Nephron progenitor cell (in vitro differentiated cells): Measurements from ENCODE around the gene MEF2B.

Source experiments
- DNase-seq: peaks from one replicate; pipeline ENCODE4 v3.0.0; 2021
- H3K27ac Mint-ChIP-seq: 2 replicates; pipeline ENCODE4 v1.8.0; 2021; ENCODE audit warnings: mild to moderate bottlenecking, moderate library complexity, mixed read lengths
- H3K27me3 Mint-ChIP-seq: 2 replicates; pipeline ENCODE4 v1.8.0; 2021; ENCODE audit warnings: mild to moderate bottlenecking, low read depth, mixed read lengths; ENCODE audit not compliant: poor library complexity
- H3K36me3 Mint-ChIP-seq: 2 replicates; pipeline ENCODE4 v1.8.0; 2021; ENCODE audit warnings: low read depth, mixed read lengths
- H3K4me1 Mint-ChIP-seq: 2 replicates; pipeline ENCODE4 v1.8.0; 2021; ENCODE audit warnings: mixed read lengths
- H3K4me3 Mint-ChIP-seq: 2 replicates; pipeline ENCODE4 v1.8.0; 2021; ENCODE audit warnings: mild to moderate bottlenecking, moderate library complexity, mixed read lengths
- H3K9me3 Mint-ChIP-seq: 2 replicates; pipeline ENCODE4 v1.8.0; 2021; ENCODE audit warnings: mild to moderate bottlenecking, moderate library complexity, mixed read lengths
- TF ChIP-seq, protein P1 (sequence below): fragments of 200-600 bp; sonication (generic); IDR thresholded peaks from 2 replicates; pipeline ENCODE4 v1.5.0; 2021; ENCODE audit warnings: antibody characterized with exemption

Gene MEF2B

DNA sequence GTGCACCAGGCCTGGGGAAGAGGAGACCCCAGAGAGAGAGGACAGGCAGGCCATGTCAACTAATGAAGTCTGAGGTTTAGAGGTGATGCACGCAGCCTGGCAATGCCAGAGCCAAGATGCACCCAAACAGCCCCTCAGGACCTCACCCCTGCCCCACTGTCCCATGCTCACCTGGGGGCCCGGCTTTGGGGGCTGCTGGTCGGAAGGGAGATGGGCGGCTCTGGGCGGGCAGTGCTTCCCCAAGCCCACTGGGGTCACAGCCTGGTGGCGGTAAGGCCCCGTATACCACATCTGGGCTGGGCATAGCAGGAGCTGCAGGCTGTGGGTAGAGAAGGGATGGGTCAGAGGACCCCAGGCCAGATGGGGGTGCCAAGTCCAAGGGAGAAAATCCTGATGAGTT is 23.2 kb downstream of the MEF2B start:
- Mint-ChIP-seq H3K36me3 (no peaks in the 10 kb centered on the region), H3K27ac (no peak overlapping the region), H3K27me3 (peaks cover 16% of the 10 kb centered on the region), H3K4me3 (no peak overlapping the region), H3K9me3 (no peaks in the 10 kb centered on the region), H3K4me1 (peaks cover 4% of the 10 kb centered on the region)
- no peak for DNase-seq
- TF ChIP-seq, protein P1, sequence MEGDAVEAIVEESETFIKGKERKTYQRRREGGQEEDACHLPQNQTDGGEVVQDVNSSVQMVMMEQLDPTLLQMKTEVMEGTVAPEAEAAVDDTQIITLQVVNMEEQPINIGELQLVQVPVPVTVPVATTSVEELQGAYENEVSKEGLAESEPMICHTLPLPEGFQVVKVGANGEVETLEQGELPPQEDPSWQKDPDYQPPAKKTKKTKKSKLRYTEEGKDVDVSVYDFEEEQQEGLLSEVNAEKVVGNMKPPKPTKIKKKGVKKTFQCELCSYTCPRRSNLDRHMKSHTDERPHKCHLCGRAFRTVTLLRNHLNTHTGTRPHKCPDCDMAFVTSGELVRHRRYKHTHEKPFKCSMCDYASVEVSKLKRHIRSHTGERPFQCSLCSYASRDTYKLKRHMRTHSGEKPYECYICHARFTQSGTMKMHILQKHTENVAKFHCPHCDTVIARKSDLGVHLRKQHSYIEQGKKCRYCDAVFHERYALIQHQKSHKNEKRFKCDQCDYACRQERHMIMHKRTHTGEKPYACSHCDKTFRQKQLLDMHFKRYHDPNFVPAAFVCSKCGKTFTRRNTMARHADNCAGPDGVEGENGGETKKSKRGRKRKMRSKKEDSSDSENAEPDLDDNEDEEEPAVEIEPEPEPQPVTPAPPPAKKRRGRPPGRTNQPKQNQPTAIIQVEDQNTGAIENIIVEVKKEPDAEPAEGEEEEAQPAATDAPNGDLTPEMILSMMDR, result no peak

GRCh38 chr19:19145684-19146608 is 24.1 kb downstream of the MEF2B start:
- no peak overlapping the region for H3K4me3 Mint-ChIP-seq
- TF ChIP-seq, protein P1, result peak; percentile 89
- H3K36me3 Mint-ChIP-seq, result no peaks in the 10 kb centered on the region
- H3K4me1 Mint-ChIP-seq, result peaks cover 4% of the 10 kb centered on the region
- no peaks in the 10 kb centered on the region for H3K9me3 Mint-ChIP-seq
- peaks cover 26% of the 10 kb centered on the region for H3K27me3 Mint-ChIP-seq
- DNase-seq, result peak; percentile 94
- H3K27ac Mint-ChIP-seq, result no peak overlapping the region

DNA sequence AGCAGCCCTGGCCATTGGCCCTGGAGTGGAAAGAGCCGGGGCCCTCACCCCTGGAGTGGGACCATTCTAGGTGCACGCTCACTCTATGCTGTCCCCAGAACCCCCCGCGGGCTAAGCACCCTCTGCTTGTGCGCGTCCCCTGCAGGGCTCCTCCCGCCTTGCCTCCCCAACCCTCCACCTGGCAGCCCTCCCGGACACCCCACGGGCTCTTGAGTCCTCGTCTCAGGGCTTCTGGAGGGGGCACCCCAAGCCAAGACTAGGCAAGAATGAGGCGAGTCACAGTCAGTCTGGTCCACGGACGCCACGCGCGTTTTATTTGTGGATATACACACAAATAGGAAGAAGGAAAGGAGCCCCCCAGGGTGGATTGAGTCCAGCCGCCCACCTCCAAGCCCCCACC is 24.8 kb downstream of the MEF2B start:
- Mint-ChIP-seq H3K4me1 (peaks cover 4% of the 10 kb centered on the region), H3K9me3 (no peaks in the 10 kb centered on the region)

GRCh38 chr19:19142347-19142746 is 27.7 kb downstream of the MEF2B start:
- H3K36me3 Mint-ChIP-seq, result no peaks in the 10 kb centered on the region
- DNase-seq, result no peak
- H3K27me3 Mint-ChIP-seq, result peaks cover 31% of the 10 kb centered on the region
- TF ChIP-seq, protein P1, result no peak
- H3K9me3 Mint-ChIP-seq, result no peaks in the 10 kb centered on the region
- H3K4me1 Mint-ChIP-seq, result peaks cover 18% of the 10 kb centered on the region
- no peak overlapping the region for H3K4me3 Mint-ChIP-seq
- no peak overlapping the region for H3K27ac Mint-ChIP-seq

More for the DNA sequence above, 24.8 kb downstream of the MEF2B start:
- no peak overlapping the region for H3K4me3 Mint-ChIP-seq
- no peak overlapping the region for H3K27ac Mint-ChIP-seq
- TF ChIP-seq, protein P1, result no peak
- H3K36me3 Mint-ChIP-seq, result no peaks in the 10 kb centered on the region
- DNase-seq, result no peak
- peaks cover 32% of the 10 kb centered on the region for H3K27me3 Mint-ChIP-seq

GRCh38 chr19:19140476-19140875 is 29.6 kb downstream of the MEF2B start:
- Mint-ChIP-seq H3K36me3 (no peaks in the 10 kb centered on the region), H3K4me1 (peaks cover 25% of the 10 kb centered on the region), H3K4me3 (no peak overlapping the region), H3K27me3 (peaks cover 31% of the 10 kb centered on the region), H3K9me3 (no peaks in the 10 kb centered on the region), H3K27ac (no peak overlapping the region)
- TF ChIP-seq, protein P1, result no peak
- DNase-seq, result no peak

GRCh38 chr19:19139876-19140229 is 30.2 kb downstream of the MEF2B start:
- H3K36me3 Mint-ChIP-seq, result no peaks in the 10 kb centered on the region
- peaks cover 34% of the 10 kb centered on the region for H3K27me3 Mint-ChIP-seq
- no peak for DNase-seq
- no peak overlapping the region for H3K27ac Mint-ChIP-seq
- peaks cover 31% of the 10 kb centered on the region for H3K4me1 Mint-ChIP-seq
- no peak overlapping the region for H3K4me3 Mint-ChIP-seq
- H3K9me3 Mint-ChIP-seq, result no peaks in the 10 kb centered on the region
- TF ChIP-seq, protein P1, result no peak
